ENCODE measurements around the gene ZNF655.

DNA sequence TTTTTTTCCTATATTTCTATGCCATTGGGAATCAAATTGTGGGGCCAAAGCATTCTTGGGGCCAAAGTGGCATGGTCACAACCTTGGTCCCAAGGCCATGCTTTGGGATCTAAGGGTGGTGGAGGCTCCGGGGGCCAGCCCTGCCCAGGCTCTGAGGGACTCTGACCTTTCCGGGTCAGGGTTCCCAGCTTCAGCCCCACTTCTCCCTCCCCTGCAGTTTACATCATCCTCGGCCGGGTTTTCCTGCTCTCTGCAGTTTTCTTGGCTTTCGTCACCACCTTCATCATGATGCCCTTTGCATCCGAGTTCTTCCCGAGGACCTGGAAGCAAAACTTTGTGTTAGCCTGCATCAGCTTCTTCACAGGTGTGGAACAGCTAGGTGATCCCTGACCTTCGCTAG lies 48.1 kb downstream of the ZNF655 start:
- TF ChIP-seq POLR2A (IDR thresholded peaks at IDR 0.05) (no peak), EP300 (IDR thresholded peaks at IDR 0.05) (no peak)
- TF ChIP-seq, protein P1, sequence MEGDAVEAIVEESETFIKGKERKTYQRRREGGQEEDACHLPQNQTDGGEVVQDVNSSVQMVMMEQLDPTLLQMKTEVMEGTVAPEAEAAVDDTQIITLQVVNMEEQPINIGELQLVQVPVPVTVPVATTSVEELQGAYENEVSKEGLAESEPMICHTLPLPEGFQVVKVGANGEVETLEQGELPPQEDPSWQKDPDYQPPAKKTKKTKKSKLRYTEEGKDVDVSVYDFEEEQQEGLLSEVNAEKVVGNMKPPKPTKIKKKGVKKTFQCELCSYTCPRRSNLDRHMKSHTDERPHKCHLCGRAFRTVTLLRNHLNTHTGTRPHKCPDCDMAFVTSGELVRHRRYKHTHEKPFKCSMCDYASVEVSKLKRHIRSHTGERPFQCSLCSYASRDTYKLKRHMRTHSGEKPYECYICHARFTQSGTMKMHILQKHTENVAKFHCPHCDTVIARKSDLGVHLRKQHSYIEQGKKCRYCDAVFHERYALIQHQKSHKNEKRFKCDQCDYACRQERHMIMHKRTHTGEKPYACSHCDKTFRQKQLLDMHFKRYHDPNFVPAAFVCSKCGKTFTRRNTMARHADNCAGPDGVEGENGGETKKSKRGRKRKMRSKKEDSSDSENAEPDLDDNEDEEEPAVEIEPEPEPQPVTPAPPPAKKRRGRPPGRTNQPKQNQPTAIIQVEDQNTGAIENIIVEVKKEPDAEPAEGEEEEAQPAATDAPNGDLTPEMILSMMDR (IDR thresholded peaks at IDR 0.05) = no peak
